Thyroid gland (tissue), 4 donors: ENCODE data around the gene INTS11. TPM values are rescaled to one million over a fixed set of nuclear protein-coding genes. Genes with fewer than 3 reads are reported as not detected.

Experiments used
- DNase-seq, 2 donors: peaks; one replicate each; pipeline ENCODE4 v3.0.0-alpha.2; 2019
- H3K27ac ChIP-seq, 3 donors: fragments of 200-600 bp; sonication (generic); 1 replicate in 2 of 3; 2 replicates in 1 of 3; pipeline ENCODE4 v1.5.1; 2016 to 2019; ENCODE audit warnings: mild to moderate bottlenecking in 1 of 3, moderate library complexity in 1 of 3
- H3K27me3 ChIP-seq: fragments of 200-600 bp; sonication (generic); one replicate; pipeline ENCODE4 v1.5.1; 2019
- H3K36me3 ChIP-seq, 2 donors: fragments of 200-600 bp; sonication (generic); one replicate each; pipeline ENCODE4 v1.5.1; 2016 to 2019
- H3K4me1 ChIP-seq, 2 donors: fragments of 200-600 bp; sonication (generic); one replicate each; pipeline ENCODE4 v1.5.1; 2017 to 2019
- H3K4me3 ChIP-seq, 3 donors: fragments of 200-600 bp; sonication (generic); replicated peaks in 1 of 3; 1 replicate in 2 of 3; 2 replicates in 1 of 3; pipeline ENCODE4 v1.5.1; 2016; ENCODE audit warnings: mild to moderate bottlenecking in 1 of 3
- H3K9me3 ChIP-seq: fragments of 200-600 bp; sonication (generic); one replicate; pipeline ENCODE4 v1.5.1; 2017
- CTCF ChIP-seq, 6 experiments: fragments of 200-600 bp in 3 of 6; fragments of 450-650 bp in 3 of 6; sonication (generic) in 3 of 6; IDR thresholded peaks; one replicate each; pipeline ENCODE4 v1.5.1; 2016 to 2019; ENCODE audit warnings: antibody characterized with exemption in 6 of 6, mild to moderate bottlenecking in 2 of 6, inconsistent platforms in 1 of 6, moderate library complexity in 1 of 6
- POLR2A ChIP-seq, 2 donors: fragments of 450-650 bp; IDR thresholded peaks; one replicate each; pipeline ENCODE4 v1.6.1; 2017; ENCODE audit warnings: antibody characterized with exemption in 2 of 2, mild to moderate bottlenecking in 2 of 2, moderate library complexity in 1 of 2
- WGBS, 2 donors: methylation state at CpG; one replicate each; pipeline ENCODE4 v1.1.5; 2017; 5-methylcytosine and 5-hydroxymethylcytosine counted together
- intact Hi-C: fragments of 100-400 bp; cut with DNase I; formaldehyde crosslinking; loops from one replicate; pipeline ENCODE4 v1.15.1; 2023
- total RNA-seq, 4 donors: library from RNA; depleted of rRNA; stranded (reverse); fragments of >200 nt; gene quantifications; one replicate each; pipeline ENCODE4 v1.2.3, GENCODE V29; 2016

Gene INTS11
- total RNA-seq, 4 donors from 2014 or later = 68.9 to 116 (median 94.7) TPM

- H3K4me1 ChIP-seq = no peaks in the 10 kb centered on the region
- DNase-seq = no peak
- peaks cover 10 to 43% of the 10 kb centered on the region in 2 donors for H3K36me3 ChIP-seq
- intact Hi-C loops = no loop called here
- H3K4me3 ChIP-seq = no peak overlapping the region
- H3K9me3 ChIP-seq = no peaks in the 10 kb centered on the region
- H3K27me3 ChIP-seq = no peaks in the 10 kb centered on the region
- TF ChIP-seq CTCF (IDR thresholded peaks at IDR 0.05) (no peak), POLR2A (IDR thresholded peaks at IDR 0.05) (no peak)
- WGBS, 2 donors = 81 to 95% methylated on average over 8 to 12 of the region's 18 CpGs
- no peak overlapping the region for H3K27ac ChIP-seq
Measured at GRCh38 chr1:1337793-1338147, 13.3 kb upstream of the INTS11 start.

DNA sequence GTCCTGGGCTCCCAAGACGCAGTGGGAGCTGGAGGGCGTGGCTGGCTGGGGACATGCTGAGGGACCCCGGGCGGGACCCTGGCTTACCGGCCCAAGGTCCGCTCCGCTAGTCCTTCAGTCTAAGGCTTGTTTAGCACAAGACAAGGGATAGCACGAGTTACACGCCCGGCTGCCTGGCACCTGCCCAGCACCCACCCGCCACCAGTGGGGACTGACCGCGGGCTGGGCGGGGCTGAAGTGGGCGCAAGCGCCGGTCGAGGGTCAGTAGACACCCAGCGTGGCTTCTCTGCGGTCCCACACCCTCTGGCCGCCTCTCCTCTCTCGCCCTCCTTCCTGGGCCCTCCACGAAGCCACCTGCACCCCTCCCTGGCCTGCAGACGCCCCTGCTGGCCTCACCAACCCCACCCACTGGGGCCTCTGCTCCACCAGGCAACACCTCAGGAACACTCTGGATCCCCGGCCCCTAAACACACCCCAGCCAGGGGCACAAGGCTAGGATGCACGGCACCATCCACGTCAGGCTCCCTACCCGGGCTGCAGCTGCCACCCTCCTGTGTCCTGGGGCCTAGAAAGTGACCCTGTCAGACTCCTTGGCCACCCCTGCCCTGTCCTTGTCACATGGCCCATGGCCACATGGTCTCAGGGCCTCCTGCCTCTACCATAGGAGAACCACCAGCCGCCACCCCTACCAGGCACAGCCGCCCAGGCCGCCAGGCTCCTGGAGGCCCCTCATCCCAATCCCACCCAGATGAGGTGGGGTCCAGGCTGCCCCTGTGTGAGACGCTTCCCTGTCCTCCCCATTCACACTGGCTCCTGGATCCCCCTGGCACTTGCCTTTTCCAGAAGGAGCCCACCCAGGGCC lies 12.7 kb upstream of the INTS11 start:
- no peak for DNase-seq
- no peak for TF ChIP-seq POLR2A (IDR thresholded peaks at IDR 0.05)
- no peak for TF ChIP-seq CTCF (IDR thresholded peaks at IDR 0.05)
- Histone ChIP-seq H3K9me3 (no peaks in the 10 kb centered on the region), H3K4me1 (no peaks in the 10 kb centered on the region), H3K4me3 (no peak overlapping the region), H3K27me3 (no peaks in the 10 kb centered on the region), H3K36me3 (peaks cover 10 to 43% of the 10 kb centered on the region in 2 donors), H3K27ac (no peak overlapping the region)
- 95 to 97% methylated on average over 14 to 28 of the region's 32 CpGs for WGBS, 2 donors
- intact Hi-C loops = no loop called here

DNA sequence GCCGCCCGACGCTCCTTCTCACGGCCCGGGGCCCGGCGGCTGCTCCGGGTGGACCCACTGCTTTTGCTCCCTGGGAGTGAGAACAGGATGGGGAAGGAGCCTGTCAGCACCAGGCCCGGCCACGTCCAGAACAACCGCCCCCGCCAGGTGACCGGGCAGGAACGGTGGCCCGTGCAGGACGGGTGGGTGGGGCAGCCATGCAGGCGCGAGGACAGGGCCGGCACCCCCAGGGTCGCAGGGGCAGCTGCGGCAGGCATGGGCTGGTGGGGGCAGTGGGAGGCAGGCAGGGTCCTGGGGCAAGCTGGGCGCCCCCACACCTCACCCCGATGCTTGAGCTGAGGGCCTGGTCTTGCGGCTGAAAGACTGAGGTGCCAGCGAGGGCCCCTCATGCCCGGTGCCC lies 12.0 kb upstream of the INTS11 start:
- 97 to 98% methylated on average over 21 to 24 of the region's 26 CpGs for WGBS, 2 donors
- Histone ChIP-seq H3K4me1 (no peaks in the 10 kb centered on the region), H3K4me3 (no peak overlapping the region), H3K36me3 (peaks cover 10 to 40% of the 10 kb centered on the region in 2 donors), H3K27ac (no peak overlapping the region), H3K9me3 (no peaks in the 10 kb centered on the region), H3K27me3 (no peaks in the 10 kb centered on the region)
- no peak for DNase-seq
- intact Hi-C loops = no loop called here
- TF ChIP-seq CTCF (IDR thresholded peaks at IDR 0.05) = no peak
- no peak for TF ChIP-seq POLR2A (IDR thresholded peaks at IDR 0.05)

DNA sequence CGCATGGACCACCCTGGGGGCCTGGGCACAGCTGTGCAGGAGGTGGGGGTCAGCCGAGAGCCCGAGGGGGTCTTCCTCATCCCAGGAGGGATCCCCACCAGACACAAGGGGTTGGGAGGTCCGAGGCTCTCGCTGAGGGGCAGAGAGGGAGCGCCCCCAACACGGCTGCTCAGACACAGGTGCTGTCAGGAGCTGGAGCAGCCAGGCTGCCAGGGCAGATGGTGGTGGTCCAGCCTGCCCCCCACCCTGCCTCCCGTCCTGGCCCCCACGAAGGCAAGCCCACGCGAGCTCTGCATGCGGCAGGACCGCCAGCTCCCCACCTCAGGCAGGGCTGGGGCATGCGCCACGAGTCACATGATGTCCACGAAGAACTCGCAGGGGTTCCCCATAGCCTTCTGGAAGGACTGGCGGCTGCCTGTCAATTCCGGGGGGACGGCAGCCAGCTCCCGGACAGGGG lies 11.4 kb upstream of the INTS11 start:
- H3K27ac ChIP-seq = no peak overlapping the region
- DNase-seq = no peak
- H3K4me3 ChIP-seq = no peak overlapping the region
- H3K27me3 ChIP-seq = no peaks in the 10 kb centered on the region
- H3K4me1 ChIP-seq = peaks cover 0 to 3% of the 10 kb centered on the region in 2 donors
- H3K36me3 ChIP-seq = peaks cover 10 to 35% of the 10 kb centered on the region in 2 donors
- TF ChIP-seq POLR2A (IDR thresholded peaks at IDR 0.05) = no peak
- no peak for TF ChIP-seq CTCF (IDR thresholded peaks at IDR 0.05)
- H3K9me3 ChIP-seq = no peaks in the 10 kb centered on the region
- intact Hi-C loops = no loop called here
- 93 to 96% methylated on average over 8 to 9 of the region's 21 CpGs for WGBS, 2 donors

- intact Hi-C loops = no loop called here
- Histone ChIP-seq H3K36me3 (peaks cover 10 to 35% of the 10 kb centered on the region in 2 donors), H3K4me1 (peaks cover 0 to 8% of the 10 kb centered on the region in 2 donors), H3K4me3 (no peak overlapping the region), H3K27ac (no peak overlapping the region), H3K9me3 (no peaks in the 10 kb centered on the region), H3K27me3 (no peaks in the 10 kb centered on the region)
- 79 to 86% methylated on average over 16 of the region's 16 CpGs for WGBS, 2 donors
- no peak for DNase-seq
- TF ChIP-seq POLR2A (IDR thresholded peaks at IDR 0.05) (no peak), CTCF (IDR thresholded peaks at IDR 0.05) (no peak)
Measured at GRCh38 chr1:1335283-1335682, 10.8 kb upstream of the INTS11 start.
